Measurements from ENCODE around the gene CXorf58. TPM values are rescaled to one million over a fixed set of nuclear protein-coding genes. Genes with fewer than 3 reads are reported as not detected.

The CXorf58 gene
- total and polyA plus RNA-seq, 2 of the 13 experiments (the other 11 are each of a cell fraction or from before 2014, with no cell fraction given): not detected

DNA sequence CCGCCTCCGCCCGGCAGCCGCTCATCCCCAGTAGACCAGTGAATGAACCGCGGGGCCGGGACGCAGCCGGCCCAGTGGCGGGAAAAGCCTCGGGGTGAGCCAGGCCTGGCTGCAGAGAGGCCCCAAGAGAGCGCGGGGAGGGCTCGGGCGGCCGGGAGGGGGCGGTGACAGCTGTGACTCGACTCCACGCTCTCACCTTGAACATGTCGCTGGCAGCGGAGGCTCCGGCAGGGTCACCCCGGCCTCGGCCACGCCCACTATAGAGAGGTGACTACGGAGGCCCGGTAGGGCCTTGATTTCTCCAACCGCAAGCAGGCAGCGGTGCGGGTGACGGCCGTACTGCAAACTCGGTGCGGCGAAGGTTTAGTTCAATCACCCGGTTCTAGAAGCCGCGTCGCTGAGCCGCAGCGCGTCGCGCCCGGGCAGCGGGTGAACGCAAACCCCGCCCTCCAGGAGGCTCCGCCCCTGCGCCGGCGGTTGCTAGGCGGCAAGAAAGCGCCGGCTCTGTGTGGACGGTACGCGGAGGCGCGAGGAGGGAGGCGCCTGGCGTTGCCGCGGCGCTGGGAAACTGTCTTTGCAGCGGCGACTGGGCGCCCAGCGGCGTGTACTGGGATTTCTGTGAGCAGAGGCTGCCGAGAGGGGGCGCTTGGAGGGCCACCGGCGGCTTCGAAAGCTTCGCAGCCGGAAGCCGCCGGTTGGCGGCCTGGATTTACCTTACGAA is at the start of gene CXorf58, which contains the start of gene APOO (continued):
- TF ChIP-seq FOXA3 (CRISPR knock-in tag; IDR thresholded peaks at IDR 0.05) (no peak; the same call in 1 of the 2 replicates), SPEN (CRISPR knock-in tag; IDR thresholded peaks at IDR 0.05; ENCODE audit: low read depth) (peak; percentile 44; the same call in 1 of the 2 replicates), ZNF501 (CRISPR knock-in tag; IDR thresholded peaks at IDR 0.05) (peak; percentile 85), STAG1 (CRISPR knock-in tag; IDR thresholded peaks at IDR 0.05) (peak; percentile 47), NONO (IDR thresholded peaks at IDR 0.05) (no peak), NONO (CRISPR knock-in tag; conservative IDR thresholded peaks at IDR 0.05) (peak; percentile 67), MXI1 (IDR thresholded peaks at IDR 0.05; ENCODE audit: borderline replicate concordance, low read depth, low read length) (peak; percentile 74; the same call in 2 of the 3 replicates), SALL2 (CRISPR knock-in tag; IDR thresholded peaks at IDR 0.05) (peak; percentile 51; the same call in 1 of the 2 replicates), RFX3 (CRISPR knock-in tag; IDR thresholded peaks at IDR 0.05) (peak; percentile 66), ERF (CRISPR knock-in tag; IDR thresholded peaks at IDR 0.05) (0 out of 2 replicates have a peak, but pooled peaks have one; percentile 13), TSC22D2 (CRISPR knock-in tag; IDR thresholded peaks at IDR 0.05; ENCODE audit: borderline replicate concordance) (no peak), RXRA (CRISPR knock-in tag; IDR thresholded peaks at IDR 0.05) (peak; percentile 52; the same call in 1 of the 2 replicates), MYC (CRISPR knock-in tag; IDR thresholded peaks at IDR 0.05; ENCODE audit: borderline replicate concordance) (peak; percentile 55; the same call in 1 of the 2 replicates), ZSCAN30 (CRISPR knock-in tag; IDR thresholded peaks at IDR 0.05) (no peak), SALL1 (CRISPR knock-in tag; IDR thresholded peaks at IDR 0.05) (peak; percentile 57; the same call in 1 of the 2 replicates), IRF2 (CRISPR knock-in tag; IDR thresholded peaks at IDR 0.05) (0 out of 2 replicates have a peak, but pooled peaks have one; percentile 13)
- TF ChIP-seq, protein P1, sequence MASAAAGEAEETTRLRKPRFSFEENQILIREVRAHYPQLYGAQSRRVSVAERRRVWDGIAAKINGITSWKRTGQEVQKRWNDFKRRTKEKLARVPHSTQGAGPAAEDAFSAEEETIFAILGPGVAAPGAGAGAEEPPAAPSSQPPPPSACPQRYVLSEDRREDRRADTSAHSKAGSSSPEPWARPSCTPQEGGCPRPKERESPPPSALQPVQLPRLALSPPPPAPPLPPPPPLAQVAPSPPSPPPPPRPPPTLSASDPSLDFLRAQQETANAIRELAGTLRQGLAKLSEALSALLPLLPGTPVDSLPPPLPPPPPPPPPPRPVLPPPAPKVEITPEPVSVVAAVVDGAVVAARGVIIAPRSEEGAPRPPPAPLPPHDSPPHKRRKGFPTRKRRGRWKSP (CRISPR knock-in tag; IDR thresholded peaks at IDR 0.05): peak; percentile 96
- TF ChIP-seq, protein P2, sequence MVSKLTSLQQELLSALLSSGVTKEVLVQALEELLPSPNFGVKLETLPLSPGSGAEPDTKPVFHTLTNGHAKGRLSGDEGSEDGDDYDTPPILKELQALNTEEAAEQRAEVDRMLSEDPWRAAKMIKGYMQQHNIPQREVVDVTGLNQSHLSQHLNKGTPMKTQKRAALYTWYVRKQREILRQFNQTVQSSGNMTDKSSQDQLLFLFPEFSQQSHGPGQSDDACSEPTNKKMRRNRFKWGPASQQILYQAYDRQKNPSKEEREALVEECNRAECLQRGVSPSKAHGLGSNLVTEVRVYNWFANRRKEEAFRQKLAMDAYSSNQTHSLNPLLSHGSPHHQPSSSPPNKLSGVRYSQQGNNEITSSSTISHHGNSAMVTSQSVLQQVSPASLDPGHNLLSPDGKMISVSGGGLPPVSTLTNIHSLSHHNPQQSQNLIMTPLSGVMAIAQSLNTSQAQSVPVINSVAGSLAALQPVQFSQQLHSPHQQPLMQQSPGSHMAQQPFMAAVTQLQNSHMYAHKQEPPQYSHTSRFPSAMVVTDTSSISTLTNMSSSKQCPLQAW (CRISPR knock-in tag; IDR thresholded peaks at IDR 0.05): peak; percentile 60; the same call in 1 of the 2 replicates
- TF ChIP-seq, protein P3, sequence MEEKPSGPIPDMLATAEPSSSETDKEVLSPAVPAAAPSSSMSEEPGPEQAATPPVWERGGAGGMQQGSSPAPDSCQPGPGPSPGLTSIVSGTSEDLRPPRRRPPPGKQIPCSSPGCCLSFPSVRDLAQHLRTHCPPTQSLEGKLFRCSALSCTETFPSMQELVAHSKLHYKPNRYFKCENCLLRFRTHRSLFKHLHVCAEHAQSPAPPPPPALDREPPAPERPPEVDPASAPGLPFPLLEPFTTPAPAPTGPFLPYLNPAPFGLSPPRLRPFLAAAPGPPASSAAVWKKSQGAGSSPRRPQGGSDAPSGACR (CRISPR knock-in tag; IDR thresholded peaks at IDR 0.05): 0 out of 2 replicates have a peak, but pooled peaks have one; percentile 37
- TF ChIP-seq, protein P4, sequence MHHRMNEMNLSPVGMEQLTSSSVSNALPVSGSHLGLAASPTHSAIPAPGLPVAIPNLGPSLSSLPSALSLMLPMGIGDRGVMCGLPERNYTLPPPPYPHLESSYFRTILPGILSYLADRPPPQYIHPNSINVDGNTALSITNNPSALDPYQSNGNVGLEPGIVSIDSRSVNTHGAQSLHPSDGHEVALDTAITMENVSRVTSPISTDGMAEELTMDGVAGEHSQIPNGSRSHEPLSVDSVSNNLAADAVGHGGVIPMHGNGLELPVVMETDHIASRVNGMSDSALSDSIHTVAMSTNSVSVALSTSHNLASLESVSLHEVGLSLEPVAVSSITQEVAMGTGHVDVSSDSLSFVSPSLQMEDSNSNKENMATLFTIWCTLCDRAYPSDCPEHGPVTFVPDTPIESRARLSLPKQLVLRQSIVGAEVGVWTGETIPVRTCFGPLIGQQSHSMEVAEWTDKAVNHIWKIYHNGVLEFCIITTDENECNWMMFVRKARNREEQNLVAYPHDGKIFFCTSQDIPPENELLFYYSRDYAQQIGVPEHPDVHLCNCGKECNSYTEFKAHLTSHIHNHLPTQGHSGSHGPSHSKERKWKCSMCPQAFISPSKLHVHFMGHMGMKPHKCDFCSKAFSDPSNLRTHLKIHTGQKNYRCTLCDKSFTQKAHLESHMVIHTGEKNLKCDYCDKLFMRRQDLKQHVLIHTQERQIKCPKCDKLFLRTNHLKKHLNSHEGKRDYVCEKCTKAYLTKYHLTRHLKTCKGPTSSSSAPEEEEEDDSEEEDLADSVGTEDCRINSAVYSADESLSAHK (CRISPR knock-in tag; IDR thresholded peaks at IDR 0.05; ENCODE audit: borderline replicate concordance): no peak
- TF ChIP-seq, protein P5, sequence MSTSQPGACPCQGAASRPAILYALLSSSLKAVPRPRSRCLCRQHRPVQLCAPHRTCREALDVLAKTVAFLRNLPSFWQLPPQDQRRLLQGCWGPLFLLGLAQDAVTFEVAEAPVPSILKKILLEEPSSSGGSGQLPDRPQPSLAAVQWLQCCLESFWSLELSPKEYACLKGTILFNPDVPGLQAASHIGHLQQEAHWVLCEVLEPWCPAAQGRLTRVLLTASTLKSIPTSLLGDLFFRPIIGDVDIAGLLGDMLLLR (CRISPR knock-in tag; IDR thresholded peaks at IDR 0.05): no peak
- TF ChIP-seq, protein P6, sequence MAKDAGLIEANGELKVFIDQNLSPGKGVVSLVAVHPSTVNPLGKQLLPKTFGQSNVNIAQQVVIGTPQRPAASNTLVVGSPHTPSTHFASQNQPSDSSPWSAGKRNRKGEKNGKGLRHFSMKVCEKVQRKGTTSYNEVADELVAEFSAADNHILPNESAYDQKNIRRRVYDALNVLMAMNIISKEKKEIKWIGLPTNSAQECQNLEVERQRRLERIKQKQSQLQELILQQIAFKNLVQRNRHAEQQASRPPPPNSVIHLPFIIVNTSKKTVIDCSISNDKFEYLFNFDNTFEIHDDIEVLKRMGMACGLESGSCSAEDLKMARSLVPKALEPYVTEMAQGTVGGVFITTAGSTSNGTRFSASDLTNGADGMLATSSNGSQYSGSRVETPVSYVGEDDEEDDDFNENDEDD (CRISPR knock-in tag; IDR thresholded peaks at IDR 0.05; ENCODE audit: borderline replicate concordance): peak; percentile 17; the same call in 1 of the 2 replicates
